Skeletal muscle tissue (tissue), 5 donors: Measurements from ENCODE around the gene HEBP1. TPM values are rescaled to one million over a fixed set of nuclear protein-coding genes. Genes with fewer than 3 reads are reported as not detected.

Source experiments
- H3K27ac ChIP-seq: one replicate; pipeline ENCODE4 v1.7.0; 2013; ENCODE audit warnings: mild to moderate bottlenecking, low read depth, low read length, inconsistent platforms
- H3K27me3 ChIP-seq, 3 donors: one replicate each; pipeline ENCODE4 v1.7.0; 2013; ENCODE audit warnings: low read length in 3 of 3; ENCODE audit not compliant: control insufficient read depth in 3 of 3, insufficient read depth in 3 of 3
- H3K36me3 ChIP-seq, 3 donors: one replicate each; pipeline ENCODE4 v1.7.0; 2013; ENCODE audit warnings: low read length in 3 of 3; ENCODE audit not compliant: control insufficient read depth in 3 of 3, insufficient read depth in 3 of 3
- H3K4me1 ChIP-seq, 3 donors: one replicate each; pipeline ENCODE4 v1.7.0; 2013; ENCODE audit warnings: low read length in 3 of 3, mild to moderate bottlenecking in 3 of 3; ENCODE audit not compliant: control insufficient read depth in 3 of 3, insufficient read depth in 3 of 3
- H3K4me3 ChIP-seq, 3 donors: one replicate each; pipeline ENCODE4 v1.7.0; 2013; ENCODE audit warnings: low read length in 3 of 3
- H3K9ac ChIP-seq, 3 donors: one replicate each; pipeline ENCODE4 v1.7.0; 2013; ENCODE audit warnings: low read length in 3 of 3, mild to moderate bottlenecking in 3 of 3, moderate library complexity in 2 of 3, low read depth in 1 of 3
- H3K9me3 ChIP-seq, 3 donors: one replicate each; pipeline ENCODE4 v1.7.0; 2013; ENCODE audit warnings: low read length in 3 of 3; ENCODE audit not compliant: control insufficient read depth in 3 of 3
- small RNA-seq: library from RNA; depleted of rRNA; stranded (forward); fragments of <200 nt; gene quantifications from one replicate; pipeline ENCODE3, GENCODE V24; 2014
- total RNA-seq: library from RNA; depleted of rRNA; stranded (reverse); fragments of >200 nt; gene quantifications from one replicate; pipeline ENCODE4 v1.2.3, GENCODE V29; 2014
- donor health status: Osteomylitis.

The HEBP1 gene
- total RNA-seq, 1 donor from 2014 or later, result 16.2 TPM

- Histone ChIP-seq H3K27me3 (peaks cover 0 to 8% (median 2%) of the 10 kb centered on the region in 3 donors), H3K36me3 (no peaks in the 10 kb centered on the region), H3K4me1 (peaks cover 0 to 5% (median 3%) of the 10 kb centered on the region in 3 donors), H3K9ac (no peak overlapping the region), H3K9me3 (peaks cover 0 to 3% (median 0%) of the 10 kb centered on the region in 3 donors), H3K27ac (peak overlapping the region; percentile 51), H3K4me3 (no peak overlapping the region)
These were observed 73.4 kb downstream of the HEBP1 start for GRCh38 chr12:12926571-12927071.

- Histone ChIP-seq H3K9ac (no peak overlapping the region), H3K4me3 (no peak overlapping the region), H3K36me3 (no peaks in the 10 kb centered on the region), H3K9me3 (peaks cover 0 to 1% (median 0%) of the 10 kb centered on the region in 3 donors), H3K4me1 (peaks cover 0 to 5% (median 3%) of the 10 kb centered on the region in 3 donors), H3K27ac (peak overlapping the region; percentile 51), H3K27me3 (peaks cover 0 to 8% (median 2%) of the 10 kb centered on the region in 3 donors)
These were observed 74.7 kb downstream of the HEBP1 start for GRCh38 chr12:12925388-12925787.

Small RNAs within 50 kb of the gene (small RNA-seq; reads per million reads assigned to genes)
- gene RF00604, result 1.3 reads per million, percentile 81 among the genes with 10 or more reads in this experiment

Other genes starting within 250 kb of the HEBP1 start
- 9.9 TPM for gene APOLD1, start 214.6 kb downstream of the HEBP1 start, total RNA-seq
- 70.5 TPM for gene DDX47, start 186.9 kb downstream of the HEBP1 start, total RNA-seq
- 1.0 TPM for gene GPRC5A, start 108.7 kb downstream of the HEBP1 start, total RNA-seq
- not detected for gene GPRC5D, start 48.1 kb downstream of the HEBP1 start, total RNA-seq
- gene FAM234B, start 44.1 kb upstream of the HEBP1 start, total RNA-seq, result 3.7 TPM
- 6.8 TPM for gene GSG1, start 103.4 kb upstream of the HEBP1 start, total RNA-seq
- gene EMP1, start 196.5 kb upstream of the HEBP1 start, total RNA-seq, result 40.2 TPM